Body of pancreas (tissue), 4 donors: ENCODE results near the gene BEST3. TPM values are rescaled to one million over a fixed set of nuclear protein-coding genes. Genes with fewer than 3 reads are reported as not detected.

Experiments
- ATAC-seq: fragments of 150-250 bp; one replicate; pipeline ENCODE4 v1.9.1; 2016
- DNase-seq, 4 donors: peaks; one replicate each; pipeline ENCODE4 v3.0.0-alpha.2; 2019
- H3K27ac ChIP-seq, 4 donors: fragments of 200-600 bp; sonication (generic); 1 replicate in 3 of 4; 2 replicates in 1 of 4; pipeline versions ENCODE4 v1.5.1 to v1.6.1; 2016 to 2019; ENCODE audit warnings: mild to moderate bottlenecking in 1 of 4, mixed read lengths in 1 of 4, moderate library complexity in 1 of 4
- H3K27me3 ChIP-seq, 2 donors: fragments of 200-600 bp; sonication (generic); one replicate each; pipeline ENCODE4 v1.6.0; 2016; ENCODE audit warnings: mild to moderate bottlenecking in 1 of 2
- H3K36me3 ChIP-seq, 2 donors: fragments of 200-600 bp; sonication (generic); replicated peaks in 1 of 2; 2 replicates each; pipeline ENCODE4 v1.5.1; 2016; ENCODE audit warnings: low read depth in 2 of 2; ENCODE audit not compliant: insufficient read depth in 1 of 2
- H3K4me1 ChIP-seq: fragments of 200-600 bp; sonication (generic); one replicate; pipeline ENCODE4 v1.6.0; 2016
- H3K4me3 ChIP-seq, 2 donors: fragments of 200-600 bp; sonication (generic); 1 replicate in 1 of 2; 2 replicates in 1 of 2; pipeline ENCODE4 v1.5.1; 2016 to 2019
- H3K9me3 ChIP-seq, 3 donors: fragments of 200-600 bp; sonication (generic); 1 replicate in 2 of 3; 2 replicates in 1 of 3; pipeline ENCODE4 v1.5.1; 2016
- POLR2A ChIP-seq, 3 donors: fragments of 450-650 bp; IDR thresholded peaks; one replicate each; pipeline ENCODE4 v1.6.1; 2016; ENCODE audit warnings: antibody characterized with exemption in 3 of 3, mild to moderate bottlenecking in 2 of 3
- WGBS, 2 donors: methylation state at CpG; one replicate each; pipeline ENCODE4 v1.1.5; 2017; 5-methylcytosine and 5-hydroxymethylcytosine counted together
- intact Hi-C: fragments of 100-400 bp; cut with DNase I; formaldehyde crosslinking; loops from one replicate; pipeline ENCODE4 v1.15.1; 2023
- total RNA-seq, 2 donors: library from RNA; depleted of rRNA; stranded (reverse); fragments of >200 nt; gene quantifications; one replicate each; pipeline ENCODE4 v1.1.0, GENCODE V29; 2016
- TF ChIP-seq, protein P1 (sequence below), 7 experiments: fragments of 450-650 bp in 4 of 7; fragments of 200-600 bp in 3 of 7; sonication (generic) in 3 of 7; IDR thresholded peaks; one replicate each; pipeline ENCODE4 v1.5.1; 2016 to 2019; ENCODE audit warnings: antibody characterized with exemption in 7 of 7

BEST3 gene
- total RNA-seq, 2 donors from 2014 or later, result 1.3 TPM; not detected in 1

DNA sequence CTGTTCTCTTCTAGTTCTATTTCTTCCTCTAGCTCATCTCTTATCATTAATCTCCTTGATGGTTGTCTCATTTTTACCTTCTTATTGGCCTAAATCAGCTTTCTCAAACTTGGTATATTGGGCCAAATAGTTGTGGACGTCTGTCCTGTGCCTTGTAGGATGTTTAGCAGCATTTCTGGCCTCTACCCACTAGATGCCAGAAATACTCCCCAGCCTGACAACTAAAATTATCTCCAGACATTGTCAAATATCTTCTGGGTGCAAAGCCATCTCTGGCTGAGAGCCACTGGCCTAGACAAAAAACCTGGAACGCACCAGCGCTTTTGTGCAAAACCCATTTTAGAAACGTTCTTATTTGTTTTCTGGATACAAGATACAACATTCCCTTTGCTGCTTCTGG lies 49.6 kb downstream of the BEST3 start:
- TF ChIP-seq POLR2A (IDR thresholded peaks at IDR 0.05), result no peak
- TF ChIP-seq, protein P1, sequence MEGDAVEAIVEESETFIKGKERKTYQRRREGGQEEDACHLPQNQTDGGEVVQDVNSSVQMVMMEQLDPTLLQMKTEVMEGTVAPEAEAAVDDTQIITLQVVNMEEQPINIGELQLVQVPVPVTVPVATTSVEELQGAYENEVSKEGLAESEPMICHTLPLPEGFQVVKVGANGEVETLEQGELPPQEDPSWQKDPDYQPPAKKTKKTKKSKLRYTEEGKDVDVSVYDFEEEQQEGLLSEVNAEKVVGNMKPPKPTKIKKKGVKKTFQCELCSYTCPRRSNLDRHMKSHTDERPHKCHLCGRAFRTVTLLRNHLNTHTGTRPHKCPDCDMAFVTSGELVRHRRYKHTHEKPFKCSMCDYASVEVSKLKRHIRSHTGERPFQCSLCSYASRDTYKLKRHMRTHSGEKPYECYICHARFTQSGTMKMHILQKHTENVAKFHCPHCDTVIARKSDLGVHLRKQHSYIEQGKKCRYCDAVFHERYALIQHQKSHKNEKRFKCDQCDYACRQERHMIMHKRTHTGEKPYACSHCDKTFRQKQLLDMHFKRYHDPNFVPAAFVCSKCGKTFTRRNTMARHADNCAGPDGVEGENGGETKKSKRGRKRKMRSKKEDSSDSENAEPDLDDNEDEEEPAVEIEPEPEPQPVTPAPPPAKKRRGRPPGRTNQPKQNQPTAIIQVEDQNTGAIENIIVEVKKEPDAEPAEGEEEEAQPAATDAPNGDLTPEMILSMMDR (IDR thresholded peaks at IDR 0.05), result no peak
- no peaks in the 10 kb centered on the region for H3K4me1 ChIP-seq
- H3K36me3 ChIP-seq, result no peaks in the 10 kb centered on the region
- intact Hi-C loops, result no loop called here
- no peak overlapping the region for H3K27ac ChIP-seq
- no peaks in the 10 kb centered on the region for H3K27me3 ChIP-seq
- DNase-seq (no peak), ATAC-seq (no peak)
- 48 to 61% methylated on average over 4 of the region's 4 CpGs for WGBS, 2 donors
- no peaks in the 10 kb centered on the region for H3K9me3 ChIP-seq
- no peak overlapping the region for H3K4me3 ChIP-seq

GRCh38 chr12:69648476-69648875 lies 50.6 kb downstream of the BEST3 start:
- Histone ChIP-seq H3K36me3 (no peaks in the 10 kb centered on the region), H3K27ac (no peak overlapping the region), H3K27me3 (no peaks in the 10 kb centered on the region), H3K9me3 (no peaks in the 10 kb centered on the region), H3K4me3 (no peak overlapping the region), H3K4me1 (no peaks in the 10 kb centered on the region)
- WGBS, 2 donors, result 69 to 73% methylated on average over 3 of the region's 3 CpGs
- no peak for ATAC-seq
- TF ChIP-seq, protein P1 (IDR thresholded peaks at IDR 0.05), result no peak
- TF ChIP-seq POLR2A (IDR thresholded peaks at IDR 0.05), result no peak
- DNase-seq, result no peak
- intact Hi-C loops, result no loop called here

DNA sequence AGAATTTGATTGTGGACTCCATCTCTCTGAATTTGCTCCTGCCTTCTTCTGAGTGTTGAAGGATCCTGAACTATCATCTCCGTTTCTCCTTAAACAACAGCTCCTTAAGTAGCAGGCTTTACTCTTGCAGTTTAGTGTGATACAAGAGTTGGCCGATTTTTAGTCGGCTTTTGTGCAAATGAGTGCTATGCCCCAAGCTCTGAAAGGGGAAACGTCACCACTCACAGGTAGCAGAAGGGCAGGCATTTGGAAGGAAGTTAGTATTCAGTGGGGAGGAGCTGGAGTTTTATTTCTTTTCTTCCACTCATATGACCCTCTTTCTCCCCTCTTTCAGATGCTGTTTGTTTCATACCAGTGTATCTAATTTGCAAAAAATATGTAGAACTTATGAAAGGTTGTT lies 51.9 kb downstream of the BEST3 start:
- DNase-seq (no peak), ATAC-seq (no peak)
- Histone ChIP-seq H3K36me3 (no peaks in the 10 kb centered on the region), H3K27me3 (no peaks in the 10 kb centered on the region), H3K4me3 (no peak overlapping the region), H3K4me1 (no peaks in the 10 kb centered on the region), H3K9me3 (no peaks in the 10 kb centered on the region), H3K27ac (no peak overlapping the region)
- 39 to 45% methylated on average over 4 of the region's 4 CpGs for WGBS, 2 donors
- no peak for TF ChIP-seq POLR2A (IDR thresholded peaks at IDR 0.05)
- TF ChIP-seq, protein P1 (IDR thresholded peaks at IDR 0.05), result no peak
- intact Hi-C loops, result no loop called here

DNA sequence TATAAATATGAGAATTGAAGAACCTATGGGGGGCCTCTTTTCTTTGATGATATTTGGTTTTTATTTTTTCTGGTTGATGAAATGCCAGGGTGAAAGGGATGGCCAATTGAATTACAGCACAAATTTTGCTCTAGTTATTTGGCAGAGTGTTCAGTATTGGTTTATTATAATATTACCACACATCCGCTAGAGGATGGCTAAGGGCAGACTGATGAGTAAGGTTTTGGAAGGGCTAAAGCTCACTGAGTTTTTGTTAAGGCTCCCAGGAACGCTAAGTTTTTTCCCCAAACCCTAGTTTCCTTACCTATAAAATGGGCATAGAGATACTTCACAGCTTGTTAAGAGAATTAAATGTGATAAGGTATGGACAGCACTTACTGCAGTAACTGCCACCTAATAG lies 54.1 kb downstream of the BEST3 start:
- no peak overlapping the region for H3K4me3 ChIP-seq
- no peak overlapping the region for H3K27ac ChIP-seq
- DNase-seq, result no peak
- no peaks in the 10 kb centered on the region for H3K9me3 ChIP-seq
- H3K4me1 ChIP-seq, result no peaks in the 10 kb centered on the region
- no peaks in the 10 kb centered on the region for H3K27me3 ChIP-seq
- intact Hi-C loops, result no loop called here
- 75 to 82% methylated on average over 2 of the region's 2 CpGs for WGBS, 2 donors
- no peaks in the 10 kb centered on the region for H3K36me3 ChIP-seq
- ATAC-seq, result no peak
- TF ChIP-seq POLR2A (IDR thresholded peaks at IDR 0.05), result no peak
- TF ChIP-seq, protein P1 (IDR thresholded peaks at IDR 0.05), result no peak

DNA sequence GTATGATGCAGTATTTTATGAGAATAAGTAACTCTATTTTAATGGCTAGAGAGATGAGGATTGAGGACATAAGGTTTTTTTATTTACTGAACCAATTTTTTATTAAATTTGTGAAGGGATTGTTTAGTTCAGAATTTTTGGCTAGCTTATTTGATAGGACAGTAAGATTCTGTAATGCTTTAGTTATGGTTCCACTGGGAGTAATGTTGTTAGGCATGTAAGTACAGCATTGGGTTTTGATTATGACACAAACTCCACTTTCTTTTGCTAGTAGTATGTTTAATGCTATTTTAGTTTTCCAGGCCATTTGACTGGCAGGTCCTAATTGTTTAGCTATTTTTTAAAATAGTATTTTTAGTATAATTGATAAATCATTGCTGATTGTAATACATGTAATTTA lies 54.6 kb downstream of the BEST3 start:
- intact Hi-C loops, result no loop called here
- no peaks in the 10 kb centered on the region for H3K9me3 ChIP-seq
- no peak for ATAC-seq
- no peak overlapping the region for H3K27ac ChIP-seq
- TF ChIP-seq POLR2A (IDR thresholded peaks at IDR 0.05), result no peak
- TF ChIP-seq, protein P1 (IDR thresholded peaks at IDR 0.05), result no peak
- no peaks in the 10 kb centered on the region for H3K36me3 ChIP-seq
- H3K27me3 ChIP-seq, result no peaks in the 10 kb centered on the region
- no peaks in the 10 kb centered on the region for H3K4me1 ChIP-seq
- no peak overlapping the region for H3K4me3 ChIP-seq
- DNase-seq, result no peak
